Hepatocyte (in vitro differentiated cells): ENCODE results near the gene MFAP2. TPM values are rescaled to one million over a fixed set of nuclear protein-coding genes. Genes with fewer than 3 reads are reported as not detected.
"Not testable (repeated sequence)": the region's sequence is repeated elsewhere in the genome, so short reads cannot be mapped to it uniquely, and the experiment has no call there.

ENCODE experiments used
- DNase-seq: peaks from one replicate; pipeline ENCODE4 v3.0.0-alpha.2; 2016; ENCODE audit warnings: low spot score
- H2AFZ ChIP-seq: fragments of 200-600 bp; sonication (generic); 2 replicates; pipeline ENCODE4 v1.6.0; 2016; ENCODE audit warnings: antibody characterized with exemption, mild to moderate bottlenecking
- H3K27ac ChIP-seq: fragments of 200-600 bp; sonication (generic); 2 replicates; pipeline ENCODE4 v1.5.1; 2016; ENCODE audit warnings: mild to moderate bottlenecking
- H3K27me3 ChIP-seq: fragments of 200-600 bp; sonication (generic); 2 replicates; pipeline ENCODE4 v1.6.1; 2016
- H3K36me3 ChIP-seq: fragments of 200-600 bp; sonication (generic); replicated peaks from 2 replicates; pipeline ENCODE4 v1.5.1; 2016; ENCODE audit warnings: low read depth; ENCODE audit not compliant: insufficient read depth
- H3K4me1 ChIP-seq: fragments of 200-600 bp; sonication (generic); 2 replicates; pipeline ENCODE4 v1.5.1; 2016; ENCODE audit warnings: mild to moderate bottlenecking, moderate library complexity; ENCODE audit not compliant: insufficient read depth
- H3K4me2 ChIP-seq: fragments of 200-600 bp; sonication (generic); 2 replicates; pipeline ENCODE4 v1.6.0; 2016
- H3K4me3 ChIP-seq: fragments of 200-600 bp; sonication (generic); 2 replicates; pipeline ENCODE4 v1.5.1; 2016; ENCODE audit warnings: mild to moderate bottlenecking
- H3K79me2 ChIP-seq: fragments of 200-600 bp; sonication (generic); 2 replicates; pipeline ENCODE4 v1.6.0; 2017; ENCODE audit warnings: mild to moderate bottlenecking
- H3K9me2 ChIP-seq: fragments of 200-600 bp; sonication (generic); replicated peaks from 2 replicates; pipeline ENCODE4 v1.6.0; 2017; ENCODE audit warnings: mild to moderate bottlenecking; ENCODE audit not compliant: insufficient read depth
- H3K9me3 ChIP-seq: fragments of 200-600 bp; sonication (generic); 2 replicates; pipeline ENCODE4 v1.5.1; 2016; ENCODE audit warnings: low read depth, mild to moderate bottlenecking
- H4K20me1 ChIP-seq: fragments of 200-600 bp; sonication (generic); 2 replicates; pipeline ENCODE4 v1.6.0; 2016; ENCODE audit warnings: mild to moderate bottlenecking; ENCODE audit not compliant: insufficient read depth, poor library complexity, severe bottlenecking
- CTCF ChIP-seq: fragments of 200-600 bp; sonication (generic); IDR thresholded peaks from 2 replicates; pipeline ENCODE4 v1.5.1; 2016; ENCODE audit warnings: antibody characterized with exemption, mild to moderate bottlenecking; ENCODE audit not compliant: poor library complexity
- EZH2 ChIP-seq: fragments of 200-600 bp; sonication (generic); IDR thresholded peaks from 2 replicates; pipeline ENCODE4 v1.6.1; 2016; ENCODE audit warnings: antibody characterized with exemption, mild to moderate bottlenecking, borderline replicate concordance
- EZH2phosphoT487 ChIP-seq: fragments of 200-600 bp; sonication (generic); IDR thresholded peaks from one replicate; pipeline ENCODE4 v1.6.1; 2018; ENCODE audit warnings: antibody characterized with exemption, mild to moderate bottlenecking, low read depth, moderate library complexity; ENCODE audit not compliant: unreplicated experiment, severe bottlenecking
- WGBS: methylation state at CpG from one replicate; pipeline ENCODE4 v1.1.6; 2016; ENCODE audit warnings: low lambda C conversion rate; ENCODE audit errors: missing lambda C conversion rate; 5-methylcytosine and 5-hydroxymethylcytosine counted together
- polyA plus RNA-seq: library from polyadenylated mRNA; unstranded; fragments of >200 nt; fragmentation: Nextera tagmentation; extraction: Ambion mirVana; gene quantifications from 2 replicates; pipeline ENCODE4 v1.2.1, GENCODE V29; 2016
- total RNA-seq: library from RNA; depleted of rRNA; stranded (reverse); fragments of >200 nt; gene quantifications from 2 replicates; pipeline ENCODE4 v1.2.3, GENCODE V29; 2014

The MFAP2 gene
- total and polyA plus RNA-seq, 2 experiments from 2014 or later, result 172 to 551 TPM

- Histone ChIP-seq H3K4me2 (no peak overlapping the region), H3K4me1 (peaks cover 17% of the 10 kb centered on the region), H3K4me3 (no peak overlapping the region), H3K27me3 (no peaks in the 10 kb centered on the region), H3K9me3 (no peaks in the 10 kb centered on the region), H4K20me1 (no peaks in the 10 kb centered on the region), H3K9me2 (no peaks in the 10 kb centered on the region), H2AFZ (no peak overlapping the region), H3K27ac (peak overlapping the region; percentile 86), H3K79me2 (no peaks in the 10 kb centered on the region), H3K36me3 (no peaks in the 10 kb centered on the region)
- no peak for TF ChIP-seq EZH2phosphoT487
- TF ChIP-seq CTCF, result no peak
- TF ChIP-seq EZH2, result no peak
- WGBS, result 96% methylated on average over 22 of the region's 22 CpGs
- DNase-seq, result no peak
Measured at GRCh38 chr1:16966282-16966681, 14.1 kb downstream of the MFAP2 start.

- H3K27me3 ChIP-seq, result no peaks in the 10 kb centered on the region
- no peak overlapping the region for H3K27ac ChIP-seq
- H3K4me3 ChIP-seq, result no peak overlapping the region
- DNase-seq, result no peak
- no peaks in the 10 kb centered on the region for H3K9me2 ChIP-seq
- H4K20me1 ChIP-seq, result no peaks in the 10 kb centered on the region
- H3K4me1 ChIP-seq, result peaks cover 21% of the 10 kb centered on the region
- no peaks in the 10 kb centered on the region for H3K9me3 ChIP-seq
- H3K79me2 ChIP-seq, result no peaks in the 10 kb centered on the region
- H3K4me2 ChIP-seq, result no peak overlapping the region
- 89% methylated on average over 13 of the region's 13 CpGs for WGBS
- H3K36me3 ChIP-seq, result no peaks in the 10 kb centered on the region
- TF ChIP-seq EZH2phosphoT487, result no peak
- no peak for TF ChIP-seq EZH2
- TF ChIP-seq CTCF, result no peak
- no peak overlapping the region for H2AFZ ChIP-seq
Measured at GRCh38 chr1:16965486-16966067, 14.8 kb downstream of the MFAP2 start.

GRCh38 chr1:16964169-16964568, 16.3 kb downstream of the MFAP2 start:
- not testable (repeated sequence) for DNase-seq, H3K9me2 ChIP-seq, H3K4me2 ChIP-seq, H3K27ac ChIP-seq, H3K4me3 ChIP-seq, H3K27me3 ChIP-seq, H2AFZ ChIP-seq, H3K36me3 ChIP-seq, H3K9me3 ChIP-seq, H3K79me2 ChIP-seq, H4K20me1 ChIP-seq
- WGBS, result 98% methylated on average over 4 of the region's 4 CpGs
- H3K4me1 ChIP-seq, result peaks cover 21% of the 10 kb centered on the region

- Histone ChIP-seq H3K4me1 (peaks cover 6% of the 10 kb centered on the region), H3K9me3 (no peaks in the 10 kb centered on the region), H3K4me2 (peak overlapping the region; percentile 71), H3K27ac (peak overlapping the region; percentile 0), H3K4me3 (no peak overlapping the region), H4K20me1 (no peaks in the 10 kb centered on the region), H3K36me3 (no peaks in the 10 kb centered on the region), H2AFZ (peak overlapping the region; percentile 57), H3K79me2 (no peaks in the 10 kb centered on the region), H3K27me3 (no peaks in the 10 kb centered on the region), H3K9me2 (no peaks in the 10 kb centered on the region)
- WGBS, result 87% methylated on average over 14 of the region's 14 CpGs
- TF ChIP-seq EZH2 (no peak), EZH2phosphoT487 (no peak), CTCF (no peak)
- DNase-seq, result no peak
Measured at GRCh38 chr1:16961297-16962133, 18.9 kb downstream of the MFAP2 start.
